Measurements from ENCODE around the gene VCX3B. TPM values are rescaled to one million over a fixed set of nuclear protein-coding genes. Genes with fewer than 3 reads are reported as not detected.
"Not testable (repeated sequence)": the region's sequence is repeated elsewhere in the genome, so short reads cannot be mapped to it uniquely, and the experiment has no call there.

VCX3B gene
- total RNA-seq, 1 donor from 2014 or later, result not detected

DNA sequence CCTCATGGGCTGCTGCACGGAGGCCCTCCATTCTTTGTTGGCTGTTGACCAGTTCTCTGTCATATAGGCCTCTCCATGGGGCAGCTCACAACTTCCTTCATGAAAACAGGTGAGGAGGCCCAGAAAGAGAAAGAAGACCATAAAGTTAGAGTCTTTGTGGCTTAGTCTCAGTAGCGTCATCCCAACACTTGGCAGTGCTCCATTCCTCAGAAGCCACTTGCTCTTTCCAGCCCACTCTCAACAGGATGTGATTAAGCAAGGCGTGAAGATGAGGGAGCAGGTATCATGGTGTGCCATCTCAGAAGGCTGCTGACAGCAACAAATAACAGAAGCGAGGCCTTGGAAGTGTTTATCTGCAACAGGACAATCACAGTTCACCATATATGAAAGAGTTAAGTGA, 30.4 kb downstream of the VCX3B start:
- H3K27ac Mint-ChIP-seq; intact Hi-C loops (cut with micrococcal nuclease); H3K4me3 Mint-ChIP-seq; H3K4me1 Mint-ChIP-seq (ENCODE audit: low read depth); H3K36me3 Mint-ChIP-seq (ENCODE audit: low read depth); H3K9me3 Mint-ChIP-seq; DNase-seq (ENCODE audit: low spot score); H3K27me3 Mint-ChIP-seq (ENCODE audit: insufficient read depth): not testable (repeated sequence)

DNA sequence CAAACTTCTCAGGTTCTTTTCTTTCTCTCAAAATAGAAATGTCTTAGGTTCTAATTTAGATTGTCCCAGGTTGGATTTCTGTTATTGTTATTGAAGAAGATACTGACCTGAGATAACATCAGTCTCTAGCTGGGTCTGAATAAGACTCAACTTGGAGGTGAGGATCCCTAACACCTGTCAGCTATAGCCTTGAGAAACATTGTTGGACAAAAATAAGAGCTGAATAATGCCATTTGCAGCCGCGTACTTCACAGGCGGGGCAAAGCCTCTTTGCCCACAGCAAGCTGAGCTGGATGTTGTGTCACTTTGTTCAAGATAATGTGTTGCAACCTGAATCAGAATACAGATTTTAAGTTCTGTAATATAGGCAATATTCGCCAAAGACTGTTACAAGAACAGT, 35.6 kb downstream of the VCX3B start:
- intact Hi-C loops (cut with micrococcal nuclease), result no loop called here
- Mint-ChIP-seq H3K4me1 (ENCODE audit: low read depth) (no peaks in the 10 kb centered on the region), H3K36me3 (ENCODE audit: low read depth) (no peaks in the 10 kb centered on the region), H3K4me3 (no peak overlapping the region), H3K9me3 (no peaks in the 10 kb centered on the region), H3K27me3 (ENCODE audit: insufficient read depth) (no peaks in the 10 kb centered on the region), H3K27ac (no peak overlapping the region)
- no peak for DNase-seq (ENCODE audit: low spot score)

- H3K27ac Mint-ChIP-seq; H3K4me1 Mint-ChIP-seq (ENCODE audit: low read depth); DNase-seq (ENCODE audit: low spot score); H3K9me3 Mint-ChIP-seq; H3K36me3 Mint-ChIP-seq (ENCODE audit: low read depth); H3K4me3 Mint-ChIP-seq; H3K27me3 Mint-ChIP-seq (ENCODE audit: insufficient read depth); intact Hi-C loops (cut with micrococcal nuclease): not testable (repeated sequence)
These were observed 37.5 kb downstream of the VCX3B start for GRCh38 chrX:8502101-8502500.

DNA sequence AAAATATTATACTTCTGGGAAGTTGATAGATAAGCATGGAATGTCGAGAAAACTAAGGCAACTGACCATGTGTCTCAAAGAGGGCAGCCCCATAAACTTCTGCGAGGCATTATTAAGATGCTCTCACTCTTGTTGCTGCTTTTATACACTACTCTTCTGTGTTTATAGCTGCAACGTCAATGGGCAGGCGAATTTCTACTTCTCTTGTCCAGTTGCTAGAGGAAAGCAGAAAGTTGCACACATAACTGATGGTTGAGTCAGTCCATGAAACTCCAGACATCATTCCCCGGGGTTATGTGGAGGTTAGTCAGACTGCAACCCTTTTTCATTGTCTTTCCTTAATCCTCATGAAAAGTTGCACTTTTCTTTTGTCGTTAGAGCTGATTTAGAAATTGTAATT, 39.8 kb downstream of the VCX3B start:
- Mint-ChIP-seq H3K4me3 (no peak overlapping the region), H3K4me1 (ENCODE audit: low read depth) (no peaks in the 10 kb centered on the region), H3K27me3 (ENCODE audit: insufficient read depth) (no peaks in the 10 kb centered on the region), H3K27ac (no peak overlapping the region), H3K9me3 (no peaks in the 10 kb centered on the region), H3K36me3 (ENCODE audit: low read depth) (no peaks in the 10 kb centered on the region)
- no peak for DNase-seq (ENCODE audit: low spot score)
- intact Hi-C loops (cut with micrococcal nuclease), result no loop called here
